ENCODE measurements around the gene GAMT.
A peak's percentile ranks its signal among the peaks of the same experiment; 100 is the strongest.
"Not testable (repeated sequence)": the region's sequence is repeated elsewhere in the genome, so short reads cannot be mapped to it uniquely, and the experiment has no call there.

Gene GAMT

DNA sequence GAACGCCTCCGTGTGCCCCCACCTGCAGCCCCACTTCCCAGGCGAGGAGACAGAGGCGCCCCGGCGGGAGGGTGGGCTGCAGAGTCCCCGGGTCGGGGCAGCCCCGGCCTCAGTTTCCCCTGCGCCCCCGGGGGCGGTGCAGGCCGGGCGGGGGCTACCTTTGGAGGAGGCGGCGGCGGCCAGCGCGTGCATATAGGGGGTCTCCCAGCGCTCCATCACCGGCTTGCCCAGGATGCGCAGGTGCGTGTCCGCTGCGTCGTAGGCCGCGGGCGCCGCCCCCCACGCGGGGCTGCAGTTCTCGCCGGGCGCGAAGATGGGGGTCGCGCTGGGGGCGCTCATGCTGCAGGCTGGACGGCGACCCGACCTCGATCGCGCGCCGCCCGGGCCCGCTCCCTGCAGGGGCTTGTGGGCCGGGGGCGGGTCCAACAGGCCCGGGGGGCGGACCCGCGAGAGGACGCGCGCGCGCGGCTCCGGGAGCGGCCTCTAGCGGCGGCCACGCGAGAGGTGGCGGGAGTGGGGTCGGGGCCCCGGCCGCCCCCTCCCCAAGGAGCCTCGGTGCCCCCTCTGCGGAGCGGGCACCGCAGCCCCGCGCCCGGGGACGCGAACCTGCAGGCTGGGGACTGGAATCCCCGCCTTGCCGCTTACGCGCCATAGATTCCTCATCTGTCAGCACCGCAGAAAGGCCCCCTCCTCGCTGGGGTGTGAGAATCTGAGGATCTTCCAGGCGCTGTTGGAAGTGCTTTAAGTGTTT, at the start of gene GAMT:
Gene GAMT (minus strand): TSS at position 405 of the 751 bp plus-strand sequence. CDS start 66 bp downstream, at position 339.
- Histone ChIP-seq H3K36me3 (ENCODE audit: insufficient read depth, low read length) (no peaks in the 10 kb centered on the region), H3K4me1 (ENCODE audit: insufficient read depth, low read length) (peaks cover 4% of the 10 kb centered on the region), H3K9me3 (ENCODE audit: control insufficient read depth, insufficient read depth, low read length) (no peaks in the 10 kb centered on the region), H3K9ac (ENCODE audit: low read depth, low read length) (peak within 1 kb of the TSS; percentile 32)

DNA sequence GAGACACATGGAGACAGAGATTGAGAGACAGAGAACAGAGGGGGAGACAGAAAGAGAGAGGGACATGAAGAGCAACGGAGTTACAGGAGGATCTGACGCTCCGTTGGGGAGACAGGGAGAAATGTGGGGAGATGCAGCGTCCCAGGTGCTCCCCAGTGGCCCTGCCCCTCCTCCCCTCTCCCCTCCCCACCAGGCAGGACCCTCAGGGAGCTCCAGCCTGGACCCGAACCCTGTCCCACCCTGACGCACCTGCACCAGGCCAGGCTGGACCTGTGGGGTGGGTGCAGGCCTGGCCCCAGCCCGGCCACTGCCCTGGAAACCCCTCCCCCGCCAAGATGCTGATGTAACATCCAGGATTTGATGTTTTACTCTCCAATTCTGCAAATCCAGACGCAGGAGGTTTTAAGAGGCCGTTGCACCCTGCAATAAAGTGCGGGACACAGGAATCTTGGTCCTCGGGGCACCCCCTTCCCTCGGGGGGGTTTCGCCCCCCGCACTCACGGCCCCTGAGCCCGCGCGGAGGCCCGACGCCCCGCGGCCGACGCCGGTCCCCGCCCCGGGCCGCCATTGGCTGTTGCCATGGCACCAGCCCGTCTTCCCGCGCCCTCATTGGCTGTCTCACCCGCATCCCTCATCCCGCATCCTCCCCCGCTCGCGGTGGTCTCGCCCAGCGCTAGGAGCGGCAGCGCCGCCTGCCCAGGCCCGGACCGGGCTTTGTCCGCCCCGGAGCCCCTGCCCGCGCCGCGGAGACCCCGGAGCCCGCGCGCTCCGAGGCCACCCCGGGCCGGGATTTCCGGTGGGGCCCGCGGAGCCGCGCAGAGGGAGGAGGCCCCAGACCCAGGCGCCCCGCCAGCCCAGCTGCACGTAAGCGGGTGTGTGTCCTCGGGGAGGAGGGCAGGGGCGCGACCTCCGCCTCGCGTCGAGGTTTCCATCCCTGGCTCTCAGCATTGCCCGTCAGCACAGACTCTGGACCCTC, 48.4 kb upstream of the GAMT start, which contains the start of gene APC2:
Gene APC2 (plus strand): TSS at position 655 of the 976 bp plus-strand sequence. CDS start 2,881 bp downstream, outside the sequence.
- Histone ChIP-seq H3K9me3 (ENCODE audit: control insufficient read depth, insufficient read depth, low read length) (no peaks in the 10 kb centered on the region), H3K36me3 (ENCODE audit: insufficient read depth, low read length) (no peaks in the 10 kb centered on the region; the same call in 1 of the 2 replicates), H3K9ac (ENCODE audit: low read depth, low read length) (peak within 1 kb of the TSS; percentile 20; the same call in 1 of the 2 replicates), H3K4me1 (ENCODE audit: insufficient read depth, low read length) (no peaks in the 10 kb centered on the region)

DNA sequence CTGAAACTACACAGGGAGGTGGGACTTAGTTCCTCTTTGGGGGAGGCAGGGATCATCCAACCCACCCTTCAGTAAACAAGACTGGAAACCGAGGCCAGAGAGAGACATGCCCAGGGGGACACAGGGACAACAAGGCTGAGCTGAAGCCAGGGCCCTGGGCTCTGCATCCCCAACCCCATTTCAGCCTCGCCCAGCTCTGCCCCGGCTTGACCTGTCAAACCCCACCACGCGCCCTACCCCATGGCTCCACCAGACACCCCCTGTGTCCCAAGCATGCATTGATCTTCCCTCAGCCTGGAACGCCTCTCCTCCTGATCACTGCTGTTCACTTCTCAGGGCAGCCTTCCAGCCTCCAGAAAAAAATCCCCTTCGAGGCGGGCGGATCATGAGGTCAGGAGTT, 46.6 kb upstream of the GAMT start:
- H3K9me3 ChIP-seq (ENCODE audit: control insufficient read depth, insufficient read depth, low read length): no peaks in the 10 kb centered on the region
- no peaks in the 10 kb centered on the region; the same call in 1 of the 2 replicates for H3K36me3 ChIP-seq (ENCODE audit: insufficient read depth, low read length)
- no peak overlapping the region for H3K9ac ChIP-seq (ENCODE audit: low read depth, low read length)
- peaks cover 6% of the 10 kb centered on the region; the same call in 1 of the 2 replicates for H3K4me1 ChIP-seq (ENCODE audit: insufficient read depth, low read length)

DNA sequence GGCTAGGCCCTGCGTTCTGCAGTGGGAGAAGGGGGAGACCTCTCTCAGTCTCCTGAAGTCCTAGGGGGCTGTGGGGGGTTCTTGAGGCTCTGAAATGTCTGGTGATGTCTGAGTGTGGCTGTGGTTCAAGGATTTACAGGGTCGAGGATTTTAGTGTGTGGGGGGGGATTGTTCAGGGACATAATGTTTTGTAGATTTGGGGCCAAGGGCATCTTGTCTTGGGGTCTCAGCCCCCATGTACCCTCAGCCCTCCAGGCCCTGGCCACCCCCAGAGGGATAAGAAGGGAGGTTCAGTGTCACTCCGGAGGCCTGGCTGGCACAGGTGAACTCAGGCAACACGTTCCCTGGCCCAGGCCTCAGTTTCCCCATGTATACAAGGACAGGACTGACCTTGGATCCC, 46.2 kb upstream of the GAMT start:
- peaks cover 6% of the 10 kb centered on the region; the same call in 1 of the 2 replicates for H3K4me1 ChIP-seq (ENCODE audit: insufficient read depth, low read length)
- H3K9me3 ChIP-seq (ENCODE audit: control insufficient read depth, insufficient read depth, low read length): no peaks in the 10 kb centered on the region
- no peak overlapping the region for H3K9ac ChIP-seq (ENCODE audit: low read depth, low read length)
- H3K36me3 ChIP-seq (ENCODE audit: insufficient read depth, low read length): no peaks in the 10 kb centered on the region; the same call in 1 of the 2 replicates

DNA sequence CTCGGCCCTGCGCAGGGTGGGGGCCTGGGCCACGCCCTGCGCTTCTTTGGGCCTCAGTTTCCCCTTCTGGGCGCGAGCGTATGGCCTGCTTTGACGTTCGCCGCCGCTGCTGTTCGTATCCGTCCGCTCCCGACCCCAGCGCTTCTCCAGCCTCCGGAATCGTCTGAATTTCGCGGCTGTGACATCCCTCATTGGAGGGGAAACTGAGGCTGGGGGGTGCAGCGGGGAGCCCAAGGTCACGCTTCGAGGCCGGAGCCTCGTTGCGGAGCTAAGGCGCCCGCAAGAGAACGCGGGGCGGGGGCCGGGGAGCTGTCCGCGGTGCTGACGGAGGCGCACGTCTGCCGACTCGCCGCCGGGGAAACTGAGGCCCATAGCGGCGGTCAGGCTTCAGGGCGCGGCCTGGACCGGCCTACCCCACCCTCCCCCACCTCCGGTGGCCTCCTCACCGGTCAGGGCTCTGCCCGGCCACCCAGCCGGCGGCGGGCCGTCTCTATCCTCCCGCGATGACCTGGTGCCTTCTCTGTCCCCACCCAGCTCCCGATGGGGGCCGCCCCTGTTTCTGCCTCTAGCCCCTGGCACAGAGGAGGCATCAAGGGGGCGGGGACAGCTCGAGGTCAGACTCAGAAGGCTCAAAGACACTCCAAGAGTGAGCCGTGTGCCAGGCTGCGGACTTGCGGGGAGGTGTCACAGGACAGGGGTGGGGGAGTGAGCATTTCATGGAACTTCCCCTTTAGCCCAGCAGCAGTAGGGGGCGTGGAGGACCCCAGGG, 45.6 kb upstream of the GAMT start:
- H3K9me3 ChIP-seq (ENCODE audit: control insufficient read depth, insufficient read depth, low read length): no peaks in the 10 kb centered on the region
- H3K4me1 ChIP-seq (ENCODE audit: insufficient read depth, low read length): peaks cover 6% of the 10 kb centered on the region; the same call in 1 of the 2 replicates
- no peaks in the 10 kb centered on the region; the same call in 1 of the 2 replicates for H3K36me3 ChIP-seq (ENCODE audit: insufficient read depth, low read length)
- peak overlapping the region; percentile 31; the same call in 1 of the 2 replicates for H3K9ac ChIP-seq (ENCODE audit: low read depth, low read length)

DNA sequence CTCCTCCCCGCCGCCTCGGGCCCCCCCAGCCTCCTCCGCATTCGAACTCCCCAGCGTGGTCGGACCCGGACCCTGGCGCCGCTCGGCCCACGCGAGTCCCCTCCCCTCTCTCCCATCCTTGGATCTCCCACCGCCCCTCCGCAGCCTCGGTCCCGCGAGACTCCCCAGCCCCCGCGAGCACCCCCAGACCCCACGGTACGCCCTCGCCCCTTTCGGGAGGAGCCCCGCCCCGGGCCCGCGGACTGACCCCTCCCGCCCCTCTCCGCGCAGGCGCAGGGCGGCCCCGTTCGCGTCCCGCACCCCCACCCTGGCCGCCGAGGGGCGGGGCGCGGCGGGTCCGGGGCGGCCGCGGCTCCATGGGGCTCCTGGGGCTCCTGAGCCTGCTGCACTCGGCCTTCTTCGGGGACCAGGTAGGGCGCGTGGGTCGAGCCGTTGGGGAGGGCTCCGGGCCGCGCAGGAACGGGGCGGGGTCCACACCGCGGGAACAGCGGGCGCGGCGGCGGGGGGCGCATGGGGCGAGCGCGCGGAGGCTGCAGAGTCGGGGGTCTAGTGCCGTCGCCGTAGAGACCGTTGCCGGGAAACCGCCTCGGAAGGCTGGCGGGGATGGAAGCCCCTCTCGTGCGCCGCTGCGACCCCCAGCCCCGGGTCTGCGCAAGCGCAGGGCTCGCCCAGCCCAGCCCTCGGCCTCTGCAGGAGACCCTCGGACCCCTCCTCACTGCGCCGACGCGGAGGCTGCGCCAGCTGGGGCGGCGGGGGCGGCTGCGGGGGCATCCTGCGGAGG, 44.8 kb upstream of the GAMT start:
- Histone ChIP-seq H3K9me3 (ENCODE audit: control insufficient read depth, insufficient read depth, low read length) (no peaks in the 10 kb centered on the region), H3K36me3 (ENCODE audit: insufficient read depth, low read length) (peaks cover 2% of the 10 kb centered on the region), H3K4me1 (ENCODE audit: insufficient read depth, low read length) (peaks cover 6% of the 10 kb centered on the region; the same call in 1 of the 2 replicates), H3K9ac (ENCODE audit: low read depth, low read length) (peak overlapping the region; percentile 31; the same call in 1 of the 2 replicates)

DNA sequence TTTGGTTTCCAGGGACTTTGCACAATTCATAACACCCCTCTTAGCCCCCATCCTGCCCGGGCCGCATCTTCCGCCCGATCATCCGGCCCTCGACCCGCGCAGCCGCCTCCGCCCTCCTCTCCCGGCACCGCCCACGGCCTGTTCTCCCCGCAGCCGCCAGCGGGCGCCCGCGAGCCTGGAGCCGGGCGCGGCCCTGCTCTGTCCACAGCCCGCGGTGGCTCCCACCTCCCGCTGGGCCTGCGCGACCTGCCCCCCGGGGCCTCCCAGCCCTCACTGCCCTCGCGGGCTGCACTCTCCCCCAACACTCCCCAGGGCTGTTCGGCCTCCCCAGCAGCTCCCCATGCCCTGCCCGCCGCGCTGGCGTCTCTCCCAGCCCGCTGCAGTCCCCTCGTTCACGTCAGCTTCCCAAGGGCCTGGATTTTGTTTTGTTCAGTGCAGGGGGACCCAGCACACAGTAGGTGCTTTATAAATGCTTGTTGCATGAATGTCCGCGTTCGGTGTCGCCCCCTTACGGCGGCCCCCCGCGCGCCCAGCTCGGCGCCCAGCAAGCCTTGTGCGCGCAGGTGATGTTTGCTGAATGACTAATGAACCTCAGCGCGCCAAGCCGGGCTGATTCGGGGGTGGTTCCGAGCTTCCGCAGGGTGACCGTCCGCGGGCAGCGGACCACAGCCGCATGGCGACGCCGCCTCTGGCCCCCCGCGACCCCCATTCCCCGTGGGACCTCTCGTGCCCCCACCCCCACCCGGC, 44.0 kb upstream of the GAMT start:
- Histone ChIP-seq H3K9ac (ENCODE audit: low read depth, low read length) (peak overlapping the region; percentile 54), H3K4me1 (ENCODE audit: insufficient read depth, low read length) (peaks cover 7% of the 10 kb centered on the region; the same call in 1 of the 2 replicates), H3K36me3 (ENCODE audit: insufficient read depth, low read length) (peaks cover 10% of the 10 kb centered on the region), H3K9me3 (ENCODE audit: control insufficient read depth, insufficient read depth, low read length) (no peaks in the 10 kb centered on the region)

DNA sequence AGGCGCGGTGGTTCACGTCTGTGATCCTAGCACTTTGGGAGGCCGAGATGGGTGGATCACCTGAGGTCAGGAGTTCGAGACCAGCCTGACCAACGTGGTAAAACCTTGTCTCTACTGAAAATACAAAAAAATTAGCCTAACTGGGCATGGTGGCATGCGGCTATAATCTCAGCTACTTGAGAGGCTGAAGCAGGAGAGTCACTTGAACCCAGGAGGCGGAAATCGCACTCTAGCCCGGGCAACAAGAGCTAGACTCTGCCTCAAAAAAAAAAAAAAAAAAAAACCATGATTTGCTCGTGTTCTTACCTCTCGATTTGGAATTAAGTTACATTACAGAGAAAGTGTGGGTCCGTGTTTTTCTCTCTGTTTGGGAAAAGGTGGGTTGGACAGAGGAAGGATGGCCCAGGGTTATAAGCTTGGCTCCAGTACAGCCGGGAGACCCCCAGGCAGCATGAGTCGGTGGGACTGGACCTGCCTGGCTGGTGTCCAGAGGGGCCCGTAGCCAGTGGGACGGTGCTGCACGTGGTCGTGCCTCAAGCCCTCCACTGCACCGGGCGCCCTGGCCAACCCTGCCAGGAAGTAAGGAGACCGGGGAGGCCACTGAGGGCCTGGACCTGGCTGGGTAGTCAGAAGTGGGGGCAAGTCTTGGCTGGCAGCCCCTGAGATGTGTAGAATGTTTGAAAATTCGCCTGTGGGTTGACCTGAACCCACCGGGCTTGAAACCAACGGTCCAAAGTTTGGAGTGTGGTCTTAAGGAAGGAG, 40.5 kb upstream of the GAMT start:
- H3K36me3 ChIP-seq (ENCODE audit: insufficient read depth, low read length): peaks cover 13% of the 10 kb centered on the region
- H3K9ac ChIP-seq (ENCODE audit: low read depth, low read length): no peak overlapping the region
- peaks cover 8% of the 10 kb centered on the region; the same call in 1 of the 2 replicates for H3K4me1 ChIP-seq (ENCODE audit: insufficient read depth, low read length)
- no peaks in the 10 kb centered on the region for H3K9me3 ChIP-seq (ENCODE audit: control insufficient read depth, insufficient read depth, low read length)

DNA sequence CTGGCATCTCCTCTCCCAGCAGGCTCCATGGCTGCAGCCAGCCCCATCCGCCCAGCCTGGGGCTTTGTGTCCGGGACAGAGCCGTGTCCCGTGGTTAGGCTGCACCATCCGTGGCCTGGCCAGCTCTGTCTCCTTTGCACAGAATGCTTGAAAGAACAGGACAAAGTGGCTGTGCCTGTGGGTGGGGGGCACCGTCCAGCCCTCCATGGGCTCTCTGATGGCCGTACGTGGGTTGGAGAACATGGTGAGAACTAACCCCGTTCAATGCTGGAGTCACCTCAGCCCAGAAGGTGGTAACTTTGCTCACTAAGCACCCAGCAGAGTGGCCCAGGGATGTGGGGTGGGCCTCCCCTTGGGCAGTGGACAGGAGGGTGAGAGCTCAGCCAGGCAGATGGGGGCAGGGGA, 39.7 kb upstream of the GAMT start:
- no peaks in the 10 kb centered on the region for H3K9me3 ChIP-seq (ENCODE audit: control insufficient read depth, insufficient read depth, low read length)
- H3K9ac ChIP-seq (ENCODE audit: low read depth, low read length): no peak overlapping the region
- H3K36me3 ChIP-seq (ENCODE audit: insufficient read depth, low read length): peaks cover 13% of the 10 kb centered on the region
- peaks cover 8% of the 10 kb centered on the region; the same call in 1 of the 2 replicates for H3K4me1 ChIP-seq (ENCODE audit: insufficient read depth, low read length)

DNA sequence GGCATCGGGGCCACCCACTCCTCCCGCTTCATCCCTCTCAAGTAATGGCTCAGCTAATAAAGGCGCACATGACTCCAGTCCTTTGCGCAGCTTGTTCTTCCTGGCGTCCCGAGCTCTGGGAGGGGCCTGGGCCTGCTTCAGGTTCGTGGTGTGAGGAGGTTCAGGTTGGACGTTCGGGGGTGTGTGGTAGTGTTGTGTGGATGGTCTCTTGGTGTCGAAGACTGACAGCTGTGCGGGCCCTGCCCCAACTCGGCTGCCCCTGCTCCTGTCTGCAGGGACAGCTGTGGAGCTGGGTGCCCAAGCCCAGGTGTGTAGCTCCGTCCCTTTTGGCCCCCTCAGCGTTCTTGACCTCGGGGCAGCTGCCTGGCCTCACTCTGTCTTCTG, 39.1 kb upstream of the GAMT start:
- Histone ChIP-seq H3K9me3 (ENCODE audit: control insufficient read depth, insufficient read depth, low read length) (no peaks in the 10 kb centered on the region), H3K4me1 (ENCODE audit: insufficient read depth, low read length) (peaks cover 8% of the 10 kb centered on the region; the same call in 1 of the 2 replicates), H3K9ac (ENCODE audit: low read depth, low read length) (no peak overlapping the region), H3K36me3 (ENCODE audit: insufficient read depth, low read length) (peaks cover 13% of the 10 kb centered on the region)

DNA sequence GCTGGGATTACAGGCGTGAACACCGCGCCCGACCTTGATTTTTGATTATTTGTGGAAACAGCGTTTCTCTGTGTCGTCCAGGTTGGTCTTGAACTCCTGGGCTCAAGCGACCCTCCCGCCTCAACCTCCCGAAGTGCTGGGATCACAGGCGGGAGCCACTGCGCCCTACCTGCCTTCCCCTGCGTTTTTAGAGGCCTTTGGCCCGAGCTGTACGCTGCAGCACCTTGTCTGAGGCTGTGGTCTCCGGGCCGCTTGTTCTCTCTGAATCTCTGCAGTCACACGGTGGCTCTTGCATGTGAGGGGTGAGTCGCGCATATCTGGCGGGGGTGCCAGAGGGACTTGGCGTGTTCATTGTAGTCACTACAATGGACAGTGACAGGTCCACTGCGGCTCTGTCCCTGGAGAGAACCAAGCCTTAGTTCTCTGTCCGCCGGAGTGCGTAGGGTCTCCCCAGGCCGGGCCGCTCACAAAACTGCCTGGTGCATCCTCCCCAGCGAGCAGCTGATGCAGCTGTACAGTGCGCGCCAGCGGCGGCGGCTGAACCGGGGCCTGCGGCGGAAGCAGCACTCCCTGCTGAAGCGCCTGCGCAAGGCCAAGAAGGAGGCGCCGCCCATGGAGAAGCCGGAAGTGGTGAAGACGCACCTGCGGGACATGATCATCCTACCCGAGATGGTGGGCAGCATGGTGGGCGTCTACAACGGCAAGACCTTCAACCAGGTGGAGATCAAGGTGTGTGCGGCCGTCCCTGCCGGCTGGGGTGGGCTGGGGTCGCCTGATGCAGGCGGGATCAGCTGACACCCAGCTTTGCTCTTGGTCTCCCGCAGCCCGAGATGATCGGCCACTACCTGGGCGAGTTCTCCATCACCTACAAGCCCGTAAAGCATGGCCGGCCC, 38.4 kb upstream of the GAMT start:
- not testable (repeated sequence) for H3K9me3 ChIP-seq (ENCODE audit: control insufficient read depth, insufficient read depth, low read length); H3K4me1 ChIP-seq (ENCODE audit: insufficient read depth, low read length)
- peak overlapping the region; percentile 87 for H3K9ac ChIP-seq (ENCODE audit: low read depth, low read length)
- peaks cover 13% of the 10 kb centered on the region for H3K36me3 ChIP-seq (ENCODE audit: insufficient read depth, low read length)

Data from ES-I3 (cell line).